GM12864 (cell line): Measurements from ENCODE around the gene ADAMTSL2.

Experiments used
- DNase-seq: peaks from one replicate; pipeline ENCODE4 v3.0.0-alpha.2; 2011; ENCODE audit warnings: low read depth
- H3K4me3 ChIP-seq: 2 replicates; pipeline ENCODE4 v1.5.1; 2011; ENCODE audit warnings: mild to moderate bottlenecking, low read depth, low read length, control low read depth
- CTCF ChIP-seq: IDR thresholded peaks from 2 replicates; pipeline ENCODE4 v1.5.1; 2011; ENCODE audit warnings: low read depth, mild to moderate bottlenecking, moderate library complexity, low read length, control low read depth, inconsistent platforms; ENCODE audit errors: missing control alignments

ADAMTSL2 gene

GRCh38 chr9:133534346-133535291 is at the start of gene ADAMTSL2:
Gene ADAMTSL2 (plus strand): TSS chr9:133534704. CDS start chr9:133536713, 2,009 bp downstream.
- H3K4me3 ChIP-seq = no peak within 1 kb of the TSS
- TF ChIP-seq CTCF = no peak
- no peak for DNase-seq

GRCh38 chr9:133485531-133486260 is 48.8 kb upstream of the ADAMTSL2 start:
- 0 out of 2 replicates have a peak overlapping the region, but pooled peaks have one; percentile 8 for H3K4me3 ChIP-seq
- DNase-seq = no peak
- no peak for TF ChIP-seq CTCF

- H3K4me3 ChIP-seq = no peak overlapping the region
- DNase-seq = no peak
- TF ChIP-seq CTCF = no peak
These were observed 47.2 kb upstream of the ADAMTSL2 start for GRCh38 chr9:133487331-133487725.

GRCh38 chr9:133488686-133489252 is 45.7 kb upstream of the ADAMTSL2 start:
- no peak for TF ChIP-seq CTCF
- no peak for DNase-seq

GRCh38 chr9:133489253-133490190 is 45.0 kb upstream of the ADAMTSL2 start:
- no peak for TF ChIP-seq CTCF
- DNase-seq = no peak

More at GRCh38 chr9:133488686-133489252, 45.7 kb upstream of the ADAMTSL2 start:
- H3K4me3 ChIP-seq = no peak overlapping the region

GRCh38 chr9:133490201-133490681 is 44.3 kb upstream of the ADAMTSL2 start:
- TF ChIP-seq CTCF = no peak
- DNase-seq = no peak
- no peak overlapping the region for H3K4me3 ChIP-seq

More at GRCh38 chr9:133489253-133490190, 45.0 kb upstream of the ADAMTSL2 start:
- no peak overlapping the region for H3K4me3 ChIP-seq
